Midbrain (tissue), 1 donor: Measurements from ENCODE around the gene ARHGAP44.

Experiments used
- DNase-seq: peaks from one replicate; lab custom pipeline; 2025; lab: John Stamatoyannopoulos, UW

ARHGAP44 gene

DNA sequence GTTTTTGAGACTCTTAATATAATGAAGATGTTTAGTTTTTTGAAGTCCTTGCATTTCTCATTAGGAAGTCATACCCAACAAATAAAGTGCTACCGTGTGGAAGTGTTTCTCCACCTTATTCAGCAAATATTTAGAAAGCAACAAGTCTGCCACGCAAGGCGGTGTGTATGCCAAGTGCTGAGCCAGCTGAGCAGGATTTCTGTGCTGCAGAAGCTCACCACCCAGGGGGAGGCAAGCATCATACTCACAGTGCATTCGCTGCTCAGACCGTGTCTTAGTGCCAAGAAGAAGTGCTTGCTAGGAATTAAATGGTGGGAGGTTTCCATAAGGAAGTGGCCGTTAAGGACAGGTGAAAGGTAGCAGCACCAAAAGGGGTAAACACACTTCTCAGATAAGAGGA is 111.2 kb downstream of the ARHGAP44 start:
- DNase-seq: no peak

DNA sequence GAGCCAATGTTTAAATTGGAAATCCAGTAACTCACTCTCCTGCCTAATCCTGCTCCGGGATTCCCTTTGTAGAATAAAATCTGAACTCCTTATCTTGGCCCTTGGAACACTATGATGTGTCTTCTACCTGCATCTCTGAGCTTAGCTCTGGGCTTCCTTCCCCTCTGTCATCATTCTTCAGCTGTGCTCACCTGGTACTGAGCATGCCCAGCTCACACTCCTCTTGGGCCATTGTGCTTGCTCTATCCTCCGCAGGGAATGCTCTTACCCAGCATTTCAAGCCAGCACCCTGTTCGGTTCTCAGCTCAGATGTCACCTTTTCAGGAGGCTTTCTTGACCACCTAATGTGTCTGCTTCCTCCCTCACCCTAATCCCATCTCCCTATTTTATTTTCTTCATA is 112.7 kb downstream of the ARHGAP44 start:
- no peak for DNase-seq

DNA sequence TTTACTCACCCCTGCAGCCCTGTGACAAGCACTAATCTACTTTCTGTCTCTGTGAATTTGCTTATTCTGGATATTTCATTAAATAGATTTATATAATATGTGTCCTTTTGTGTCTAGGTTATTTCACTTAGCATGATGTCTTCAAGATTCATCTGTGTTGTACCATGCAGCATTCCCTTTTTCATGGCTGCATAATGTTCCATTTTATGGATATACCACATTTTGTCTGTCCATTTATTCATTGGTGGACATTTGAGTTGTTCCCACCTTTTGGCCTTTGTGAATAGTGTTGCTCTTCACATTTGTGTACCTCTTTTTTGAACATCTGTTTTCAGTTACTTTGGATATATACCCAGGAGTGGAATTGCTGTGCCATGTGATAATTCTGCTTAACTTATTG is 118.2 kb downstream of the ARHGAP44 start:
- no peak for DNase-seq

DNA sequence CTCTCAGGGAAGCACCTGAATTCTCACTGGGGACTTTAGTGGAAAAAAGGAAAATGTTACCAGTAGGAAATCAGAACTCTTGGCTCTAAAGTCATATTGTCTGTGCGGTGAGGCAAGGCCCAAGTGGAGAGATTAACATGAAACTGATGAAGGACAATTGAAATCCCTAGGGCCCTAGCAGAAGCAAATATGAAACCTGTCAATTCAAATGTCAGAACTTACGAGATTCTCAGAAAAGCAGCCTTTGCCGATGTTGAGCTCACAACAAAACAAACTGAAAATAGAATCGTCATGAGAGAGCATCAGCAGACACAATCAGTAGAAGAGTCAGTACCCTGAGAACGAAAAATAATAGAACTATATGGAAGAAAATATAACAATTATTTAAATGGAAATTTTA is 119.7 kb downstream of the ARHGAP44 start:
- no peak for DNase-seq

DNA sequence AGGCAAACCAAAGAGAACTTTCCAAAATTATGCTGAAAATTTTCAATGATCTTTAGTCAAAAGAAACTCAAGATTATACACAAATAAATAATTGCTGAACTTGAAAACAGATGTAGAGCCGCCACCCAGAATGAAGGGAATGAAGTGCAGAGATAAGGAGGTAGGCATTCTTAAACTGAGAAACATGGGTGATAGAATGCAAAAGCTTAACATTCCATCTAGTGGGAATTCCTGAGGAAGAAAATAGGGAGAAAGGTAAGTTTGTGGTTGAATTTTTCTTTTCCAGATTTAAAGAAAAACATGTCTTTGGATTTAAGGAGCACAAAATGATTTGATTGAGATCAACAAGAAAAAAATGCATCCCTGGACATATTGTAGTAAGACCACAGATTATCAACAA is 120.2 kb downstream of the ARHGAP44 start:
- no peak for DNase-seq

DNA sequence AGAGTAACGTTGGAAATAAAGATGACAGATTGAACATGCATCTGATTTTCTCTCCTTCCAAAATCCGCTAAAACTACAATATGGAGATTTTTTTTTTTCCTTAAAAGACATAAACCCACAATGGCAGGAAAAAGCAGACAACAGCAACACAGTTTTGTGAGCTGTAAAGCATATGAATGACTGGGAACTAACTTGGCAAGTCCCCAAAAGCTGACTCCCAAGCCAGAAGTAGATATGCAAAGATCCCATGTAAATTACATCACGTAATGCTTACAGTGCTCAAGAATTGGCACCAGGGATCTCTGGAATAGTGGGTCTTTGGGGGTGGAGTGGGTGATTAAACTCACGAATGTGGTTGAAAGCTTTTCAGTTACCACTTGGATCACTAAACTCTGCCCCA is 121.9 kb downstream of the ARHGAP44 start:
- no peak for DNase-seq

DNA sequence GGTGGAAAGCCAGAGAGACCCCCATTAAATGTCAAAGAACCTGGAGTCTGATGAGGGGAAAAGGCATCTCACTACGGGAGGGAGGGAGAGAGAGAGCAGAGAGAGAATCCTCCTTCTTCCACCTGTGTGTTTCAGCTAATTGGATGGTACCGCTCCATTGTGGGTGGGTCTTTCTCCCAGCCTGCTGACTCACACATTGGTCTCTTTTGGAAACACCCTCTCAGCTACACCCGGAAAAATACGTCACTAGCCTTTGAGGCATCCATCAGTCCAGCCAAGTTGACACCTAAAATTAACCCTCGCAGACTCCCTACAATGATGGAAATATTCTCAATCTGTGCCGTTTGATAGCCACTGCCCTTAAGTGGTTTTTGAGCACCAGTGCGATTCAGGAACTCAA is 128.1 kb downstream of the ARHGAP44 start:
- DNase-seq: no peak

DNA sequence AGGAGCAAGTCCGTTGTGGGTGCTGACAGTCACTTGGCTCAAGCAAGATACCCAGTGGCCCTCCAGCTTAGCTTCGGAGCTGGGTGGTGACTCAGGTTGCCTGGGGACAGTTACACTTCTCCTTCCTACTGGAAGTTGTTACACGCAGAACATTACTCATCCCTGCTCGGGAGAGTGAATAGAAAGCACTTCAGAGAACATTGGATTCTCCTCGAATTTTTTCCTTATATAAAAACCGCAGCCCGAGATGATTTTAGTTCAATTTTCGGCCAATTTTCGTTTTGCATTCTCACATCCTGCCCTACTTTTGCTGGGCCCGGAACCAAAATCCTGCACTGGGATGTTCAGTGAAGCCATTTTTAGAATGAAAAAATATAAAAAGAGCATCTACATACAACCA is 128.8 kb downstream of the ARHGAP44 start:
- DNase-seq: no peak

DNA sequence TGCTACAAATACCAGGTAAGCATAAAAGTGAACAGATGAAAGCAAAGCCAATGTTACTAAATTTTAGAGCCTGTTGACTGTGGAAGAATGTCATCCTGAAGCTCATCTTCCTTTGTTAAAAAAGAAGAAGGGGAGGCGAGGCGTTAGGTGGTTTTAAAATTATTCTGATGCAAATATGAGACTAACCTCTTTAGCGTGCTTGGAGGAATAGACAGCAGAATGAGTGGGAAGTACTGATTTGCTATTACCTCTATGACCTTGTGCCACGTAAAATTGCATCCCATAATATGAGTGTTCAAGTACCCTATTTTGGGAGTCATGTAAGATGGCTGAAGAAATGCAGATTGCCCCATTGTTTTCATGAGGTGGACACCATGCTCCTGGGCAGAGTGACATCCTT is 132.8 kb downstream of the ARHGAP44 start:
- DNase-seq: no peak

DNA sequence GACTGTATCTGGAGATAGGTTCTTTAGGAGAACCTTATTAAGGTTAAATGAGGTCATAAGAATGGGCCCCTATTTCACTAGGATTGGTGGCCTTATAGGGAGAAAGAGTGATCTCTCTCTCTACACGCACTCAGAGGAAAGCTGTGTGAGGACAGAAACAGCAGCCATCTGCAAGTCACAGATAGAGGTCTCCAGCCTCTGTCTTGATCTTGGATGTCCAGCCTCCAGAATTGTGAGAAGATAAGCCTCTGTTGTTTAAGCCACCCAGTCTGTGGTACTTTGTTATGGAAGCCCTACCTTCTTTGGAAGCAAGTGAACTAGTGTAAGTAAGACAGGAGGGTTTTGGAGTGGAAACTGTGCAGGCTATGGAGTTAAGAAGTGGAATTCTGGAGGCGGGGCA is 135.3 kb downstream of the ARHGAP44 start:
- DNase-seq: no peak

DNA sequence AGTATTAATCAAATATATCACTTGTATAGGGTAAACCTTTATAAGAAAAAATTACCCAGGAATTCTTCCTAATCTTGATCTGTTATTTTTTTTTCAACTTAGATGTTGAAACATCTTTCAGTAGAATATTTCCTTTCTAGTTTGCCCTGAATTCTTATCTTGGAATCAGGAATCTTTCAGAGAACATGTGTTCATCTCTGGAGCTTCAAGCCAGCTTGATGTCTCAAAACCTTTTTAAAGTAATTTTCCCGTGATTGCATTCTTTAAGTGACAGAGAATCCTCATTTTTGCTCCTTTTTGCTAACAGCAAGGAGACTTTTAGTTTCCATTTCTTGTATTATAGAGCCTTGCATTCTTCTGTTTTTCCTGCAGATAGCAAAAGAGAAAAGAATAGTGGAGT is 137.7 kb downstream of the ARHGAP44 start:
- DNase-seq: no peak

DNA sequence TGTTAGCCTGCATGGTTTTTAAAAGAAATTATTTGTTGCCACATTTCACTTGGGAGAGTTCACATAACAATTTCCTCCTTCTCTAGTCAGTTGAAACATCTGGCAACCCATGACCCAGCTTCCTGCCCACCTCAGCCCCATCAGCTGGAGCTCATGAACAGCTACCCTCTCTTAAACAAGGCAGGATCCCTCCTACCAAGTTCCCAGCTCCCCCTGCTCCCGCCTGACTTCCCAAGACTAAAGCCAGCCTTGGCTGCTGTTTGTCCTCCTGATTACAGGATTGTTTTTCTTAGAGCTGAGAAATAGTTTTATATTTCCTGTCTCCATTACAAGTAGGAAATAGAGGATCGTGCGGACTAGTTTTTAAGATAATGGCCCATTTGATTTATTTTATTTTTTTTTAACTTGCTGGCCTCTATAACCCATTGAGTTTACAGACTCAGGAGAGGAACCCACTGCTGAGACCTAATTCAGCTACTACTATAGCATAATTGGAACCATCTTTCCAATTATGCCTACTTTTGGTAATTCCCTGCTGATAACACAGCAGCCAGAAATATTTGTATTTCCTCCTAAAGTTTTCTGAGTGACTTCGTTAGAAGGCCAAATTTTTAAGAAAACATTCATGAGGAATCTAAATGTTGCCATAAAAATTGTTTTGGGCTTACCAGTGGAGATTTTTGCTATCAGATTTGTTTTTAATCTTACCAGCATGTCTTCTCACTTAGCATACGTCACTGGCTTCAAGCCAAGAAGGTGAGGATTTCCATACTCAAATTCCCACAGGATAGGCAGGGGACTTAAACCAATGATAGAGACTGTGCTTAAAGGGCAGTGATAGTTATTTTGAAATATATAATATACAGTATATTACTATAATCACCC is 138.5 kb downstream of the ARHGAP44 start:
- no peak for DNase-seq

DNA sequence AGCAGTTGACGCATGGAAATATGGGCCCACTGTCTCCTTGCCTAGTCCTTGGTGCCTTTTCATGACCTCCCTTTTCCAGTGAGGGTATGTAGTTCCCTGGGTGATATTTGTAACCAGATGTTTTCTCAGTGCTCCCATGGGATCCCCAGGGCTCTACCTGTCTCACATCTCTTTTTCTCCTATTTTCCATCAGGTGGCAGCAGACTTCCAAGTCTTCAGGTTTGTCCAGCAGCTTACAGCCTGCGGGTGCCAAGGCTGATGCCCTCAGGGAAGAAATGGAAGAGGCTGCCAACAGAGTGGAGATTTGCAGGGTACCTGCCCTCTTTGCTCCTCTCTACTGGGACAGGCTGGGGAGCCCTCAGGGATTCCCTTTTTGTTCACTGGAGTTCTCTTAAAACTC is 139.4 kb downstream of the ARHGAP44 start:
- no peak for DNase-seq

DNA sequence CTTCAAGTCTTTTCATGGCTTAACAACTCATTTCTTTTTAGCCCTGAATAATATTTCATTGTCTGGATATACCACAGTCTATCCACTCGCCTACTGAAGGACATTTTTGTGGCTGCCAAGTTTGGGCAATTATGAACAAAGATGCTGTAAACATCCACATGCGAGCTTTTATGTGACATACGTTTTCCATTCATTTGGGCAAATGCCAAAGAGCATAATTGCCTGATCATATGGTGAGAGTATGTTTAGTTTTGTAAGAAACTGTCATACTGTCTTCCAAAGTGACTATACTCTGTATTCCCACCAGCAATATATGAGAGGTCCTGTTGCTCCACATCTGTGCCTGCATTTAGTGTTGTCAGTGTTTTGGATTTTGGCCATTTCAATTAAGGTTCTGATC is 147.2 kb downstream of the ARHGAP44 start:
- DNase-seq: no peak

DNA sequence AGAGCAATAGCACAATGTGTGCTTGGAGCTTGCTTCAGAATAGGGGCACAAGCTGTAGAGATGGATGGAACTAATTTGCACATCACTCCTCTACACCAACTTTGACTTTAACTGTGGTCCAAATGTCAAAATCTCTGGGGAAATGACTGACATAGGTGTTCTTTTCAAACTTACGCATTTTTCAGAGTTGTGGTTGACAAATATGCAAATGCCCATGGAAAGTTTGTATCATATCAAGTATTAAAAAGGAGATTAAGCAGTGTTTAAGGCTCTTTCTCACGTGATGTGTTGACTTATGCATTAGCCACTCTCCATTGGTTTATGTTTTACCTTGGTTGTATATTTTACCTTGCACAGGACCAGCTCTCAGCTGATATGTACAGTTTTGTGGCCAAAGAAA is 151.4 kb downstream of the ARHGAP44 start:
- no peak for DNase-seq

DNA sequence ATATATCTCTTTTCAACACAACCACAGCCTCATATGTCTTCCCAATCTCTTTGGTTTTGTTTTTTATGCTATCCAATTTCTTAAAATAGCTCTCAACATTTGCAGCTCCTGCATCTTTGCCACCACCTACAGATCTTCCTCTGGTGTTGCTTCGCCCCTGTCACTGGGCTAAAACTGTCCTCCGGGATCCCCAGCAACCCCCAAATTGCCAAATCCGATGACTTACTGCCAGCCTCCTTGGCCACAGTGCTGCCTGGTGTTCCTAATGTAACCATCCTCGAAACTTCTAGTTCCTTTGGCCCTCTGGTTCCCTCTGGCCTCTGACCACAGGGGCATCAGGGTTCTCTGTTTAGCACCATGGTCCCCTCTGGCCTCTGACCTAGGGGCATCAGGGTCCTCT is 157.7 kb downstream of the ARHGAP44 start:
- DNase-seq: no peak

DNA sequence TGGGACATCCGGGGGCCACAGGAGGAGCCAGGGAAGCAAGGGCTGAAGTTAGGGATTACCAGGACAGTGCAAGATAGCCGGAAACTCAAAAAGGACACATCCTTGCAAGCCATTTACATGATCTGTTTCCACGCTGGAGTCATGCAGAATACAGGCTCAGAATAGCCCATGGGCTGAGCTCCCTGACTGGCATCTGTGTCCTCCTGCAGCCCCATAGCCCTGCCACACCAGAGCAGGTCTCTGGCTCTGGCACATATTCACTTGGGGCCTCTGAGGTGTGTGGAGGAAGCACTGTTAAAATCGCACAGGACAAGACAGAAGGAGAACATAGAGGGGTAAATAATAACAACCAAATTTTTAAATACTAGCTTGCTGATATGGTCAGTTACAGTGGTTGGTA is 162.7 kb downstream of the ARHGAP44 start:
- no peak for DNase-seq

DNA sequence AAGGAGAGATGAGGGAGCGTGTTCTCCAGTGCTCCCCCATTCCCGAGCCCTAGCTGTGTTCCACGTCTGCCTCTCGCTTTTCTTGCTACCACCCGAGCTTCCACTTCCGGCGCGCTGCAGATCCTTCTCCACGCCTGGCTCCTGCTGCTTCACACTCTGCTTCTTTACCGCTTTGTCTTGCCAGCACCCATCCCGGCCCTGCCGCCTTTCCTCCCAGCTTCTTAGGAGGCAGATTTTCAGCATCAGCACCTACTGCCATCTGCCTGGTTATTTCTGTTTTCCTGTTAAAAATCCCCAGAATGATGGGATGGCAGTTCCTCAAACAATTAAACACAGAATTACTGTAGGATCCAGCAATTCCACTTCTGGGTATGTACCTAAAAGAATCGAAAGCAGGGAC is 163.9 kb downstream of the ARHGAP44 start:
- no peak for DNase-seq

DNA sequence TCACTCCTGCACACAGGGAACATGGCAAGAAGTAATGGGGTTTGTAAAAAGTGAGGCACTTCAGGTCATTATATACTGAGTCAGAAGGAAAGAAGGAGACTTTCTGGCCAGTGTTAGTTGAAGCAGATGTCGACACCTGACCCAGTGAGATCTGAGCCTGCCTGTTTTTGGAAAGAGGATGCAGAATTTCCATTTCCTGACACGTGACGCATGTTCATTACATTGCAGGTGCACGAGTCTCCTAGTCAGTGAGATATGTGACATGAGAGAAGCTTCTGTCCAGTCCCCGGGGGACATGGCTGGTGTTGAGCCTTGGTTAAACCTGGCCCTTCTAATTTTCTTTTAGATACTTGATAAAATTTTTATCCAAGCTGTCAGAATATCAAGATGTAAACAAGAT is 166.2 kb downstream of the ARHGAP44 start:
- no peak for DNase-seq

DNA sequence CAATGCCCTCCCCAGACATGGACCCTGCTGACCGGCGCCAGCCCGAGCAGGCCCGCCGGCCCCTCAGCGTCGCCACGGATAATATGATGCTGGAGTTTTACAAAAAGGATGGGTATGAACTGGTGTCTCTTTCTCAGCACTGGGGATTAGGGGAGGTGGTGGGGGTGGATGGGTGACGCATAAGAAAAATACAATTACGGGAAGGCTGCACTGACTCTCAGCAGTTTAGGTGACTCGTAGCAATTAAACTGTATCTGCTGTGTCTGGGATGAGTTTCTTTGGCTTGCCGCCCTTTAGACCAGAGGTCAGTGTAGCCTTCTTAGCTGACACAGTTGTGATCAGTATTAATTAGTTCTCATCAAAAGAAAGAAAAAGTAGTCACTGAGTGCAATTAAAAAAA is 169.5 kb downstream of the ARHGAP44 start:
- no peak for DNase-seq

DNA sequence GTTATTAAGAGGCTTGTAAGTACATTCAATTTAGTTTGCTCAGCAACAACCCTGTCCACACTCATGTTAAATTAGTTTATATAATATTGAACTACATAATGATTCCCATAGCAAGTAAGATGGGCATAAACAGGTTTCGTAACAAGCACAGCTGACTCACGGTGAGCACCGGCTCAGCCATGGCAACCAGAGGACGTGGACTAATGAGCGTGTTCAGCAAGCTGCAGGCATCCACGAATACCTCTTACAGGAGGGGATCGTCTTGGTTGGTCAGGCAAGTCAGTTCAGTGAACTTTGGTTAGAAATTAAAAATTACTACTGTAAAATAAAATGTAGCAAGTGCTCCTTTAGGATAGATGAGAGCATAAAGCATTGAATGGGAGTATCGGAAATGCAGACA is 170.1 kb downstream of the ARHGAP44 start:
- DNase-seq: no peak

DNA sequence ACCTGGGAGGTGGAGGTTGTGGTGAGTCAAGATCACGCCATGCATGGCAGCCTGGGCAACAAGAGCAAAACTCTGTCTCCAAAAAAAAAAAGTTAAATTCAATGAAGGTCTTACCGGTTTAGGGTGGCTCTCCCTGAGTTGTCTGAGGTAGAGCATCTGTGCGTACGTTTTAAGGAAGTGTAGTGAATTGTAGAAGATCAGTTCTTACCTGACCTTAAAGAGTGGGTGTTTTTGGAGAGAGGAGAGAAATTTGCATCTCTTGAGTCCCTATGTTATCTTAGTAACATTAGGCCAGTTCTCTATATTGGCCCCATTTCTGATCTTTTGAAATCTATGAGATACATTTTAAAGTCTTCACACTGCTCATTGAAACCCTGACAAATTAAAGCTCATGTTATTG is 172.4 kb downstream of the ARHGAP44 start:
- DNase-seq: no peak

DNA sequence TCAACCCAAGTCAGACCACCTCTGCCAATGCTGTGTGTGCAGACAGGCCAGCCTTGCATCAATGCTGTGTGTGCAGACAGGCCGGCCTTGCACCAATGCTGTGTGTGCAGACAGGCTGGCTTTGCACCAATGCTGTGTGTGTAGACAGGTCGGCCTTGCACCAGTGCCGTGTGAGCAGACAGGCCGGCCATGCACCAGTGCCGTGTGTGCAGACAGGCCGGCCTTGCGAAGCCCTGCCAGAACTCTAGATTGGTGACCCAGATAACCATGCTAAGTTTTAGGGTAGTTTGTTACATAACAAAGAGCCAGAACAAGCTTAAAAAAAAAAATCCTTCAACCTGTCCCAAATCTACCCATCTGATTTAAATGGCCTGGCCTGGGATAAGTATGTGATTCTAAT is 174.2 kb downstream of the ARHGAP44 start:
- no peak for DNase-seq

DNA sequence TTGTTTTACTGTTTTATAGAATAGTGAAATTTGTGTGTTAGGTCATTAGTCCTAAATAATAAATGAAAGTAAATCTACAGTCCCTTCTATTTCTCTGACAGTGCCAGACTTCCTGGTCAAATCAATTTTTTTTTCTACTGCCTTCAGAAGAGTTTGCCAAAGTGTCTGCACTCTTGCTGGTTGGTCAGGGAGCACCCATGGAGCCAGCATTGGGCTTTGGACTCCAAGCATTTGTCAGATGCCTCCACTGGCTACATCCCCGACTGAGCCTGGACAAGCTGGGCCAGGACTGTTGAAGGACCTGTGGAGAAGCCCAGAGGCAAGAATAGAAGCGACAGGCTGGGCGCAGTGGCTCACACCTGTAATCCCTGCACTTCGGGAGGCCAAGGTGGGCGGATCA is 174.9 kb downstream of the ARHGAP44 start:
- no peak for DNase-seq
